Measurements from ENCODE around the gene UCN3.
A peak's percentile ranks its signal among the peaks of the same experiment; 100 is the strongest.
"Not testable (repeated sequence)": the region's sequence is repeated elsewhere in the genome, so short reads cannot be mapped to it uniquely, and the experiment has no call there.

UCN3 gene

DNA sequence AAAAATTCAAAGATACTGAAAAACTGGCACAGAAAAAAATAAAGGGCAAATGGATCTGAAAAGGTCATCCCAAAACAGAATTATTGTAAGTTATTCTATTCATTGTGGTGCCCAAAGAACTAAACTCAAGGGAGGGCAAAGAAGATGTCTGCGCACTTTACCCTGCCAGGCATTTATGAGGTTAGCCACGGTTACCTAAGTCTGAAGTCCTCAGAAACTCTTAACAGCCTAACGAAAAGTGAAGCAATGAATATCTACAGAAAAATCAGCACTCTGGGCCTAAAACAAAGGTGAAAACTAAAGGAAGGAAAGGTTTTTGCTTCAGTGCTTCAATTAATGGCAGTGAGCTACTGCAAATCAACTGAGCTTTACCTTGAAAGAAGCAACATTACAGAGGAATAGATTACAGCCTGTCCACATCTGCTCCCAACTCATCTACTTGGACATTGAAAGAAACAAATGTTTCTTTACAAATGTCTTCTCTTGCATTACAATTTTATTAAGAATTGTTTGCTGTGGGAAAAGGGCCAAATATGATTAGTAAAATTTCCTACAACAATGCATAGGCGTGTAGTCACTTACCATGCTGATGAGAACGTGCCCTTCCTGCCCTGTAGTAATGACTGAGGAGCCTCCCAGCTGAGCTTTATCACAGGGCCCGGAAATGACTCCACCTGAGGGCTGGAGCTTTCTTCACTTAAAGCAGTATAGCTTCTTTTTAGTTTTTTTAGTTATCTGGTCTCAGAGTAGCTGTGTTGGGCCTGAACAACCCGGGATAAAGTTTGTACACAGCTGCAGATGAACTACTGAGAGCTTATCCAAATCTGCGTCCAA is 39.7 kb downstream of the UCN3 start, which contains the start of gene TUBAL3:
TUBAL3 (minus strand) TSS at position 621 of the 834 bp plus-strand sequence; CDS start at position 585, 36 bp downstream.
- DNase-seq: no peak

DNA sequence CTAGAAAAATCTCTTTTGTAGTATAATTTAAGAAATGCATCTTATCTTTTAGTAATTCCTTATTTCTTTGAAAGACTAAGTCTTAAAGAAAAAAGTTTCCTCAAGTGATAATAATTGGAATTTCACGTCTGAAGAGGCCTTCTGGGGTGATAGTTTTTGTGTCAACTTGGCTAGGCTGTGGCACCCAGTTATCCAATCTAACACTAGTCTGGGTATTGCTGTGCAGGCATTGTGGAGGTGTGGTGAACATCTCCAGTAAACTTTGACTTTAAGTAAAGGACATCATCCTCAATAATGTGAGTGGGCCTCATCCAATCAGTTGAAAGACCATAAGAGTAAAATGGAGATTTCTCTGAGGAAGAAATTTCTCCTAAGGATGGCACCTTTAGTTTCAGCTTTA is 42.2 kb downstream of the UCN3 start:
- no peak for DNase-seq

DNA sequence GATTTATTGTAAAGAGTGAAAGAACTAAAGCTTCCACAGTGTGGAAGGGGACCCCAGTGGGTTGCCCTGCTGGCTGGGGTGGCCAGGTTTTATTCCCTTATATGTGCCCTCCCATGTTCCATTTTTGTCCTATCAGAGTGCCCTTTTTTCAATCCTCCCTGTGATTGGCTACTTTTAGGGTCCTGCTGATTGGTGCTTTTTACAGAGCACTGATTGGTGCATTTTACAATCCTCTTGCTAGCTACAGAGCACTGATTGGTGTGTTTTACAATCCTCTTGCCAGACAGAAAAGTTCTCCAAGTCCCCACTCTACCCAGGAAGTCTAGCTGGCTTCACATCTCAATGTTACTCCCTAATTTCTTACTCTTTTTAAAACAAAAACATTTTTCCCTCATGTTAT is 46.0 kb downstream of the UCN3 start:
- DNase-seq: not testable (repeated sequence)

DNA sequence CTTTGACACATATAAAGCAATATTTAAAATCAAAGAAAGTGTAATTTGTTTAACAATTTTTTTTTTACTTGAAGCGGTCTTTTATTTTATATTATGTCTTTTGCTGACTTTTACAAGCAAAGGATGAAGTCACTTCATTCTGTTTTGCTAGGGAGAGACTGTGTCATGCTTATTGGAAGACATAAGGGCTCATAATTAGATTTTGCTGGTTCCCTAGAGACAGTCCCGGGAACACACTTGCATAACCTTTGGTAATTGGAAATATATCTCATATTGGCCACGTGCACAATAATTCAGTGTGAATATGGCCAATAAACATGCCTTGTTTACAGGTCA is 47.1 kb downstream of the UCN3 start:
- no peak for DNase-seq

DNA sequence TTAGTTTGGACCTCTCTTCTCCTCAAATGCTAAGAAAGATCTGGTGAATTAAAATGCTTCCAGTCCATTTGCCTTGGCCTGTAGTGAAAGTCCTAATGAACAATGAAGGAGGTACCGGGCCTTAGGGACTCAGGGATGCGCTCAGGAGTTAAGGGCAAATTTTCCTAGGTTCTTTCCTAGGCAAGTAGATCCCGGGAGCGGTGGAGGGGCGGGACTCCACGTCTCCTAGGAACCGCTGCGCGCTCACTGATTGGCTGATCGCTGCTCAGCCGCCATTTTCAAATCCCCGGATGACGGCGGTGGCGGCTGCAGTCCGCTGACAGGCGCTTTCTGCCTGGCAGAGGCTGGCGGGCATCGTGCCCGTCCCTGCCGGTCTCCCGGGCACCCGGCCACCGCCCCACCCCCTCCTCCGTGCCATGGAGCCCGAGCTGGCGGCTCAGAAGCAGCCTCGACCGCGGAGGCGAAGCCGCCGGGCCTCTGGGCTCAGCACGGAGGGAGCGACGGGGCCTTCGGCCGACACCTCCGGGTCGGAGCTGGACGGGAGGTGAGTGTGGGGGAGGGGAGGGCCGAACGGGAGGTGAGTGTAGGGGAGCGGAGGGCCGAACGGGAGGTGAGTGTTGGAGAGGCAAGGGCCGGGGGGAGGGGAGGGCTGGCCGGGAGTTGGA is 47.6 kb downstream of the UCN3 start, which contains the start of gene NET1:
NET1 (plus strand) TSS at position 281 of the 665 bp plus-strand sequence; CDS start at position 417, 136 bp downstream.
- DNase-seq: peak; percentile 23 to 96 (median 87)

DNA sequence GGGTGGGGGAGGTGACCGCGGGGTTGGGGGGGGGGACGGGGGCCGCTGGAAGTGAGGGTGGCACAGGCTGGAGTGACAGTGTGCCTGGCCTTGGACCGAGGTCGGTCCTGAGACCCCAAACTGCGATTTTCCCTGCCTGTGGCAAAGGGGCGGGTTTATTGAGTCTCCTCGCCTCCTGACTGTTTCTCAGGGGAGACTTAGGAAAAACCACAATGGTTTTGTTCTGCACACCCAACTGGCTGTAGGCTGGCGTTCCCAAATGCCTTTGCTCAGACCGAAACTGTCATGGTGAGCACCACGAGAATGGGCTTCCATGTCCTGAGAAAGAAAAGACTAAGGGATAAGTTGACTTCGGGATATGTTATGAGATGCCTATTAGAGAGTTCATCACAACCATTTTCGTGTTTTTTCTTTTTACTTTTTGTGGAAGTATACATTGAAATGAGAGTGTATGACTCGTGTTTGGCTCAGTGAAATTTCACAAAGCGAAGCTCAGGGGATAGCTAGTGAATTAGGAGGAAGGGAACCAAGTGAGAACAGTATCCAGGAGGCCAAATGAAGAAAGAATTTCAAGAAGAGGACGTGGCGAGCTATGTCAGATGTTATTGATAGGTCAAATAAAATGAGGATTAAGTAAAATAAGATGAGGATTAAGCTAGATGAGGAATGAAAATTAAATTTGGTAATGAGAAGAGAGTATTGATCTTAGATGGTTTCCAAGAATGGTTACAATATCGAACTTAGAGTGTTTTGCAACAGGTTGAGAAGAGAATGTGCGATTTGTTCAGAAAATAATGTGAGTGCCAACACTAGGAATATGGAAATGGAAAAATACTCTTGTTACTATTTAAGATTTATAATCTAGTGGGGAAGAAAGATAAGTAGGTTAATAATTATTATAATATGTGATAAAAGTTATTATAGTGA is 48.5 kb downstream of the UCN3 start:
- peak in 7 of 56 donors; percentile 17 to 38 (median 24) for DNase-seq

DNA sequence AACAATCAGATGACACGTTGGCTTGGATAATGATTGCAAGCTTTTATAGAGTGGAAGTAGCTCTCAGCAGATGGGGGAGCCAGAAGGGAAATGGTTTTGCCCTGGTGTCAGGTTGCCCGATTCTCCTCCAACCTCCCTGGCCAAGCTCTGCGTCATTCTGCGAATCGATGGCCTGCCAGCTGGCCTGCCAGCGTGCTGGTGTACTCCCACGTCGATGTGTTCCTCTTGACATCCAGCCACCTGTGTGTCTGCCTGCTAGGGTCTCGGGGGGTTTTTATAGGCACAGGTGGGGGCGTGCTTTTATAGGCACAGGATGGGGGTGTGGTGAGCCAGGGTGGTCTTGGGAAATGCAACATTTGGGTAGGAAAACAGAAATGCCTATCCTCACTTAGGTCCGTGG is 52.2 kb downstream of the UCN3 start:
- no peak for DNase-seq

DNA sequence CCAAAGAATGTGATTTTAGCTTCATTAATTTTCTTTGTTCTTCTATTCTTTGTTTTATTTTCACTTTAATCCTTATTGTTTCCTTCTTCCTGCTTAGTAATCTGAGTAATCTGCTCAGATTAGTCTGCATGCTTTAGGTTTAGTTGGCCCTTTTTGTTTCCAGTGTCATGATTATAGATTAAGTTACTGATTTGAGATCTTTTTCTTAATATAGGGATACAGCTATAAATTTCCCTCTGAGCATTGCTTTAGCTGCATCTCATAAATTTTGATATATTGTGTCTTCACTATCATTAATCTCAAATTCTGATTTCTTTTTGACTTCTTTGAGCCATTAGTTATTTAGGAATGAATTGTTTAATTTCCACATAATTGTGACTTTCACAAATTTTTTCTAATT is 53.8 kb downstream of the UCN3 start:
- DNase-seq: no peak

DNA sequence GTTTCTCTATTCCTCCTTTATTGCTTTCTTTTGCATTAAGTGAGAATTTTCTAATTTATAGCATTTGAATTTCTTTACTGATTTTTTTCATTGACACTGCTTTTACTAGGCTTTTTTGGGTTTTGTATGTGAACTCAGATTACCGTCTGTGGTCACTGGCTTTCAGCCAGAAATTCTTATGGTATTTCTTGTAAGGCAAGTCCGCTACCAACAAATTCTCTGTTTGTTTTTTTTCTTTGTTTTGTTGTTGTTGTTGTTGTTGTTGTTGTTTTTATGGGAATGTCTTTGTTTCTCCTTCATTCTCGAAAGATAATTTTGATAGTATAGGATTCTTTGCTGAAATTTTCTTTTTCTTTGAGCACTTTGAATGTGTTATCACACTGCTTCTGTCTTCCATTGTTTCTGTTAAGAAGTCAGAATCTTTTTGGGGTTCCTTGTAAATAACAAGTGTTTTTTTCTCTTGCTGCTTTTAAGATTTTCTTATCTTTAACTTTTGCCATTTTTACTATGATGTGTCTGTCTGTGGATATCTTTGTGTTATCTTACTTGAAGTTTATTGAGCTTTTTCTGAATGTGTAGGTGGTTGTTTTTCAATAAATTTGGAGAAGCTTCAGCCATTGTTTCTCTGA is 54.8 kb downstream of the UCN3 start:
- no peak for DNase-seq

DNA sequence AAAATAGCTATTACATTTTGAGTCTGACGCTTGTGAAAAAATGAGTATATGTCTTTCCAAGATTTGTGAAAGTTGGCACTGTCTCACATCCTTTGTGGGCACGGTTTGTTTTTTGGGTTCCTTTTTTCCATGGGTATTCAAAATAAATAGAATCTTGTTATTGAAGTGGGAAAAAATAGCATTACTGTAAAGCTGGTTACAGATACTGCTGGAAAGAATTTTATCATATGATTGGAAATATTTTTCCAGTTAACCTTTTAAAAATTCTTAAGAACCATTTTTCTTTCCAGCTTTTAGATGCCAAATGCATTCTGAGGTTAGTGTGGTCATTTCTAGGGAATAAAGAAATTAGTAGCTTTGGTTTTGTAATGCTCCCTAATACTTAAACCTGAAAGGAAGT is 59.0 kb downstream of the UCN3 start:
- DNase-seq: no peak

All from amygdala (tissue), 56 donors.